GM10266 (cell line): Measurements from ENCODE around the gene ENDOV.

Source experiments
- DNase-seq: peaks from one replicate; pipeline ENCODE4 v3.0.0; 2012; ENCODE audit errors: extremely low spot score
- TF ChIP-seq, protein P1 (sequence below): IDR thresholded peaks from 2 replicates; pipeline ENCODE4 v1.5.1; 2012; ENCODE audit warnings: mild to moderate bottlenecking, low read depth; ENCODE audit not compliant: control insufficient read depth, insufficient read depth; ENCODE audit errors: missing control alignments

ENDOV gene

GRCh38 chr17:80454557-80455335, 39.8 kb downstream of the ENDOV start:
- TF ChIP-seq, protein P1, sequence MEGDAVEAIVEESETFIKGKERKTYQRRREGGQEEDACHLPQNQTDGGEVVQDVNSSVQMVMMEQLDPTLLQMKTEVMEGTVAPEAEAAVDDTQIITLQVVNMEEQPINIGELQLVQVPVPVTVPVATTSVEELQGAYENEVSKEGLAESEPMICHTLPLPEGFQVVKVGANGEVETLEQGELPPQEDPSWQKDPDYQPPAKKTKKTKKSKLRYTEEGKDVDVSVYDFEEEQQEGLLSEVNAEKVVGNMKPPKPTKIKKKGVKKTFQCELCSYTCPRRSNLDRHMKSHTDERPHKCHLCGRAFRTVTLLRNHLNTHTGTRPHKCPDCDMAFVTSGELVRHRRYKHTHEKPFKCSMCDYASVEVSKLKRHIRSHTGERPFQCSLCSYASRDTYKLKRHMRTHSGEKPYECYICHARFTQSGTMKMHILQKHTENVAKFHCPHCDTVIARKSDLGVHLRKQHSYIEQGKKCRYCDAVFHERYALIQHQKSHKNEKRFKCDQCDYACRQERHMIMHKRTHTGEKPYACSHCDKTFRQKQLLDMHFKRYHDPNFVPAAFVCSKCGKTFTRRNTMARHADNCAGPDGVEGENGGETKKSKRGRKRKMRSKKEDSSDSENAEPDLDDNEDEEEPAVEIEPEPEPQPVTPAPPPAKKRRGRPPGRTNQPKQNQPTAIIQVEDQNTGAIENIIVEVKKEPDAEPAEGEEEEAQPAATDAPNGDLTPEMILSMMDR = no peak

GRCh38 chr17:80455336-80455710, 40.4 kb downstream of the ENDOV start:
- TF ChIP-seq, protein P1 = no peak
- peak; percentile 83 for DNase-seq

More at GRCh38 chr17:80454557-80455335, 39.8 kb downstream of the ENDOV start:
- DNase-seq = peak; percentile 99

GRCh38 chr17:80455784-80456183, 40.8 kb downstream of the ENDOV start:
- TF ChIP-seq, protein P1 = no peak
- no peak for DNase-seq

GRCh38 chr17:80456465-80457235, 41.7 kb downstream of the ENDOV start:
- no peak for DNase-seq
- TF ChIP-seq, protein P1 = no peak

DNA sequence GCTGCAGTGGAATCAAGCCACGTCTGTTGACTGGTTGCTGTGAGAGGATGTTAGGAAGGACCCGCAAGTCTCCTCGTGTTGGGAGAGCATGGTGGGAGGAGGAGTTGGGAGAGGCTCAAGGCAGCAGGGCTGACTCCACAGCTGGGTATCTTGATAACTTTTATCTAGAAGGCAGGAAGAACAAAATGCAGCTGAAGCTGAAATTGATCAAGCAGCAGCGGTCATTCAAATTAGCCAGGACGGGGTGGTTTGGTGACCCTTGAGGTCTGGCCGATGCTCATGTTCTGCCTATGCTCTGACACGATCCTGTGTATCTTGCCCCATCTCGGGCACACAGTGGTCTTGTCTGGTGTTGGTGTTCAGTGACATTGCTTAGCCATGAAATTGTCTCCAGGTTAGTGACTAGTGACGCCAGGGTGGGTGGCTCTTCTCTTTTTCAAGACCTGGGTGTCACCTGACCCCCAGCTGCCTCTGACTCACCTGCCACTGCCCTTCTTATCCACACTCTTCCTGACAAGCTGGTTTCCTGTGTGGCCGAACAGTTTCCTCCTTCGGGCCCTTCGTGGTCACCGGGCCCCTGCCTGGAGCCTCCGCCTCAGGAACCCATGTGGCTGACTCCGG, 42.4 kb downstream of the ENDOV start:
- TF ChIP-seq, protein P1 = no peak
- no peak for DNase-seq

GRCh38 chr17:80458016-80458415, 43.0 kb downstream of the ENDOV start:
- TF ChIP-seq, protein P1 = no peak
- DNase-seq = no peak
